IMR-90 (cell line): ENCODE results near the gene EGR2. TPM values are rescaled to one million over a fixed set of nuclear protein-coding genes. Genes with fewer than 3 reads are reported as not detected.
A peak's percentile ranks its signal among the peaks of the same experiment; 100 is the strongest.

Experiments
- ATAC-seq: fragments of 200-7000 bp; cut with Tn5 transposase; 2 replicates; pipeline ENCODE4 v1.9.1; 2020; ENCODE audit warnings: low read depth, mild to moderate bottlenecking, moderate library complexity
- BruUV-seq: library from RNA; stranded (reverse); fragments of 400-500 nt; replicated peaks from 2 replicates; lab custom pipeline; 2021; lab: Mats Ljungman, UMichigan
- CTCF ChIA-PET: fragments of 300-600 bp; formaldehyde crosslinking; extraction: SDS; loops from one replicate; lab custom pipeline; 2021; ENCODE audit warnings: antibody characterized with exemption; lab: Yijun Ruan, JAX
- POLR2A ChIA-PET: fragments of 300-600 bp; sonication (Branson Sonifier 250); formaldehyde crosslinking; loops from one replicate; lab custom pipeline; 2022; ENCODE audit warnings: antibody characterized with exemption; ENCODE audit not compliant: unreplicated experiment; lab: Charles Lee
- DNase-seq: peaks from one replicate; pipeline ENCODE4 v3.0.0; 2013
- H2AFZ ChIP-seq: replicated peaks from 2 replicates; pipeline ENCODE3; 2013; ENCODE audit warnings: low read length, mild to moderate bottlenecking; ENCODE audit not compliant: poor library complexity
- H2AK5ac ChIP-seq: 2 replicates; pipeline ENCODE4 v1.6.1; 2013; ENCODE audit warnings: low read depth, low read length, inconsistent platforms
- H2AK9ac ChIP-seq: replicated peaks from 2 replicates; pipeline ENCODE3; 2013; ENCODE audit warnings: mild to moderate bottlenecking, low read depth, low read length, moderate library complexity; ENCODE audit not compliant: poor library complexity
- H2BK120ac ChIP-seq: 2 replicates; pipeline ENCODE4 v1.6.1; 2013; ENCODE audit warnings: low read depth, low read length, inconsistent platforms
- H2BK15ac ChIP-seq: 3 replicates; pipeline ENCODE4 v1.6.1; 2013; ENCODE audit warnings: low read depth, low read length, inconsistent platforms
- H2BK20ac ChIP-seq: 2 replicates; pipeline ENCODE4 v1.6.1; 2013; ENCODE audit warnings: low read depth, mild to moderate bottlenecking, inconsistent platforms, low read length, moderate library complexity
- H2BK5ac ChIP-seq: 2 replicates; pipeline ENCODE4 v1.6.1; 2013; ENCODE audit warnings: mild to moderate bottlenecking, low read depth, low read length, inconsistent platforms; ENCODE audit not compliant: poor library complexity, severe bottlenecking
- H3K14ac ChIP-seq: replicated peaks from 2 replicates; pipeline ENCODE4 v1.6.1; 2013; ENCODE audit warnings: low read depth, low read length, inconsistent platforms
- H3K18ac ChIP-seq: 2 replicates; pipeline ENCODE4 v1.6.1; 2013; ENCODE audit warnings: low read depth, low read length, control low read depth
- H3K23ac ChIP-seq: 2 replicates; pipeline ENCODE4 v1.6.1; 2013; ENCODE audit warnings: low read depth, low read length, inconsistent platforms
- H3K27ac ChIP-seq: 2 replicates; pipeline ENCODE4 v1.5.1; 2013; ENCODE audit warnings: mild to moderate bottlenecking, control low read depth, low read length; ENCODE audit not compliant: insufficient read depth
- H3K27me3 ChIP-seq: 2 replicates; pipeline ENCODE4 v1.6.1; 2013; ENCODE audit warnings: low read length; ENCODE audit not compliant: control insufficient read depth, insufficient read depth
- H3K36me3 ChIP-seq: 2 replicates; pipeline ENCODE4 v1.6.1; 2013; ENCODE audit warnings: low read length, mixed read lengths; ENCODE audit not compliant: control insufficient read depth, insufficient read depth
- H3K4ac ChIP-seq: 2 replicates; pipeline ENCODE4 v1.6.1; 2013; ENCODE audit warnings: low read depth, low read length, inconsistent platforms
- H3K4me1 ChIP-seq: 2 replicates; pipeline ENCODE4 v1.6.1; 2013; ENCODE audit warnings: low read length, mixed read lengths; ENCODE audit not compliant: control insufficient read depth, insufficient read depth
- H3K4me2 ChIP-seq: 2 replicates; pipeline ENCODE4 v1.6.1; 2013; ENCODE audit warnings: low read depth, mild to moderate bottlenecking, control low read depth, low read length, moderate library complexity
- H3K4me3 ChIP-seq: 2 replicates; pipeline ENCODE4 v1.5.1; 2013; ENCODE audit warnings: low read depth, mild to moderate bottlenecking, control low read depth, low read length, moderate library complexity; ENCODE audit not compliant: insufficient read depth
- H3K56ac ChIP-seq: 2 replicates; pipeline ENCODE4 v1.6.1; 2013; ENCODE audit warnings: low read length, inconsistent platforms; ENCODE audit not compliant: insufficient read depth; ENCODE audit errors: extremely low read depth
- H3K79me1 ChIP-seq, 2 experiments: 2 replicates each; pipeline ENCODE4 v1.6.1; 2013; ENCODE audit warnings: low read length in 2 of 2, inconsistent platforms in 1 of 2, low read depth in 1 of 2
- H3K9ac ChIP-seq: 2 replicates; pipeline ENCODE4 v1.6.1; 2013; ENCODE audit warnings: low read depth, low read length, control low read depth
- H3K9me1 ChIP-seq: 2 replicates; pipeline ENCODE4 v1.6.1; 2013; ENCODE audit warnings: low read length, inconsistent platforms; ENCODE audit not compliant: insufficient read depth
- H3K9me3 ChIP-seq: 2 replicates; pipeline ENCODE4 v1.6.1; 2013; ENCODE audit warnings: low read length; ENCODE audit not compliant: control insufficient read depth, insufficient read depth
- H4K20me1 ChIP-seq: 2 replicates; pipeline ENCODE4 v1.6.1; 2013; ENCODE audit warnings: low read length, inconsistent platforms; ENCODE audit not compliant: insufficient read depth
- H4K5ac ChIP-seq: 2 replicates; pipeline ENCODE4 v1.6.1; 2013; ENCODE audit warnings: mild to moderate bottlenecking, low read depth, low read length, control low read depth
- H4K8ac ChIP-seq, 2 experiments: 2 replicates each; pipeline ENCODE4 v1.6.1; 2013; ENCODE audit warnings: low read depth in 2 of 2, low read length in 2 of 2, control low read depth in 1 of 2, inconsistent platforms in 1 of 2
- H4K91ac ChIP-seq: 2 replicates; pipeline ENCODE4 v1.6.1; 2013; ENCODE audit warnings: low read depth, low read length, inconsistent platforms; ENCODE audit not compliant: insufficient read depth
- CEBPB ChIP-seq: IDR thresholded peaks from 2 replicates; pipeline ENCODE4 v1.6.1; 2012; ENCODE audit warnings: low read depth, low read length, improper control_type of control experiment
- CHD1 ChIP-seq: IDR thresholded peaks from 2 replicates; pipeline ENCODE4 v1.6.1; 2012; ENCODE audit warnings: low read depth, low read length, improper control_type of control experiment
- NFE2L2 ChIP-seq: fragments of 150-350 bp; IDR thresholded peaks from 2 replicates; pipeline ENCODE4 v1.6.1; 2016; ENCODE audit warnings: low read depth, mild to moderate bottlenecking, low read length
- POLR2A ChIP-seq: IDR thresholded peaks from 2 replicates; pipeline ENCODE4 v1.6.1; 2012; ENCODE audit warnings: mild to moderate bottlenecking, low read depth, low read length
- RAD21 ChIP-seq: IDR thresholded peaks from 2 replicates; pipeline ENCODE4 v1.6.1; 2012; ENCODE audit warnings: low read length, improper control_type of control experiment
- RCOR1 ChIP-seq: IDR thresholded peaks from 2 replicates; pipeline ENCODE4 v1.6.1; 2012; ENCODE audit warnings: mild to moderate bottlenecking, low read length, improper control_type of control experiment; ENCODE audit not compliant: insufficient replicate concordance
- SMC3 ChIP-seq: fragments of 150-350 bp; IDR thresholded peaks from 2 replicates; pipeline ENCODE4 v1.6.1; 2016; ENCODE audit warnings: low read depth, mild to moderate bottlenecking, antibody characterized with exemption, low read length, moderate library complexity
- WGBS, 2 experiments: methylation state at CpG; one replicate each; pipeline versions ENCODE4 v1.1.5 to v1.1.7; 2013; ENCODE audit warnings: missing lambda C conversion rate in 2 of 2; ENCODE audit not compliant: insufficient read length in 1 of 2; ENCODE audit errors: extremely low coverage in 2 of 2; 5-methylcytosine and 5-hydroxymethylcytosine counted together
- dilution Hi-C: fragments of 300-500 bp; cut with HindIII; formaldehyde crosslinking; loops from one replicate; pipeline ENCODE4 v1.14.3; 2018; ENCODE audit warnings: low sequenced_read_pairs; ENCODE audit not compliant: unreplicated experiment
- in situ Hi-C: fragments of 300-500 bp; cut with MboI; formaldehyde crosslinking; loops from 3 replicates; pipeline ENCODE4 v1.14.3; 2019; ENCODE audit warnings: low sequenced_read_pairs, inconsistent platforms, mixed read lengths
- intact Hi-C: fragments of 100-400 bp; cut with micrococcal nuclease; formaldehyde crosslinking; loops from 2 replicates; pipeline ENCODE4 v1.10.0; 2022
- polyA plus RNA-seq, 3 experiments: library from polyadenylated mRNA; depleted of rRNA; stranded (reverse); fragments of >200 nt; gene quantifications; 2 replicates each; pipeline ENCODE4 v1.2.3, GENCODE V29; 2012; ENCODE audit warnings: low replicate concordance in 1 of 3
- total RNA-seq: library from RNA; depleted of rRNA; stranded (reverse); fragments of >200 nt; gene quantifications from 2 replicates; pipeline ENCODE4 v1.2.3, GENCODE V29; 2012
- TF ChIP-seq, protein P1 (sequence below): conservative IDR thresholded peaks from 2 replicates; pipeline ENCODE4 v1.5.1; 2012; ENCODE audit warnings: mild to moderate bottlenecking, low read depth, low read length, improper control_type of control experiment

EGR2 gene
- total and polyA plus RNA-seq, 2 of the 4 experiments (the other 2 are of a cell fraction): 0.36 to 1.2 TPM

DNA sequence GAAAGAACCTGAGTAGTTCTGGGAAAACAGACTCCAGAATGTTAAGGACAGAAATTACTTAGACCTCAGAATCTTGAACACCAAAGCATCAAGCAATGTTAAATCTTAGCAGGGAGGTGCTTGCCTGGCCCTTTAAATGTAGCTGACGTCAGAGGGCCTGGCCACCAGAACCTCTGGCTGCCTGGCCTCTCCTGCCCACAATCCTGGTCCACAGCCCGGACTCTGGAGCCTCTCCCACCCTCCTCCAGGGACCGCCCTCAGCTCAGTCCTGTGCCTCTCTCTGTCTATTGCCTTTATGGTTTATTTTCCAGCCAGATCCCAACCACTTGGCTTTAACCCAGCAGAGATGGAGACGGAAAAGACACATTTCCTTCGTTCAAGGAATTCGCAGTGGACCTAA, 42.2 kb upstream of the EGR2 start:
- no peak for ATAC-seq
- H3K23ac ChIP-seq: no peak overlapping the region
- H3K79me1 ChIP-seq: no peaks in the 10 kb centered on the region
- POLR2A ChIA-PET: no interaction called here
- no peak overlapping the region for H3K4ac ChIP-seq
- no peak overlapping the region for H3K14ac ChIP-seq
- peak overlapping the region; percentile 53 for H2AFZ ChIP-seq
- no peak overlapping the region for H4K5ac ChIP-seq
- H3K9ac ChIP-seq: no peak overlapping the region
- no peak overlapping the region for H3K56ac ChIP-seq
- H2AK9ac ChIP-seq: no peak overlapping the region
- intact Hi-C loops: no loop called here
- in situ Hi-C loops: no loop called here
- H3K18ac ChIP-seq: no peak overlapping the region
- no peak overlapping the region for H2BK5ac ChIP-seq
- CTCF ChIA-PET: no interaction called here
- H4K8ac ChIP-seq: no peak overlapping the region
- no peak overlapping the region for H3K27ac ChIP-seq
- peak; percentile 3 for DNase-seq
- H4K91ac ChIP-seq: no peak overlapping the region
- no peaks in the 10 kb centered on the region for H3K9me1 ChIP-seq
- no peaks in the 10 kb centered on the region for H3K4me1 ChIP-seq
- H3K27me3 ChIP-seq: peaks cover 7% of the 10 kb centered on the region
- no peak overlapping the region for H3K4me3 ChIP-seq
- no peaks in the 10 kb centered on the region for H4K20me1 ChIP-seq
- H3K9me3 ChIP-seq: no peaks in the 10 kb centered on the region
- no peak overlapping the region for H2BK120ac ChIP-seq
- H3K36me3 ChIP-seq: no peaks in the 10 kb centered on the region
- H2BK15ac ChIP-seq: no peak overlapping the region
- no peak for TF ChIP-seq RAD21
- TF ChIP-seq, protein P1, sequence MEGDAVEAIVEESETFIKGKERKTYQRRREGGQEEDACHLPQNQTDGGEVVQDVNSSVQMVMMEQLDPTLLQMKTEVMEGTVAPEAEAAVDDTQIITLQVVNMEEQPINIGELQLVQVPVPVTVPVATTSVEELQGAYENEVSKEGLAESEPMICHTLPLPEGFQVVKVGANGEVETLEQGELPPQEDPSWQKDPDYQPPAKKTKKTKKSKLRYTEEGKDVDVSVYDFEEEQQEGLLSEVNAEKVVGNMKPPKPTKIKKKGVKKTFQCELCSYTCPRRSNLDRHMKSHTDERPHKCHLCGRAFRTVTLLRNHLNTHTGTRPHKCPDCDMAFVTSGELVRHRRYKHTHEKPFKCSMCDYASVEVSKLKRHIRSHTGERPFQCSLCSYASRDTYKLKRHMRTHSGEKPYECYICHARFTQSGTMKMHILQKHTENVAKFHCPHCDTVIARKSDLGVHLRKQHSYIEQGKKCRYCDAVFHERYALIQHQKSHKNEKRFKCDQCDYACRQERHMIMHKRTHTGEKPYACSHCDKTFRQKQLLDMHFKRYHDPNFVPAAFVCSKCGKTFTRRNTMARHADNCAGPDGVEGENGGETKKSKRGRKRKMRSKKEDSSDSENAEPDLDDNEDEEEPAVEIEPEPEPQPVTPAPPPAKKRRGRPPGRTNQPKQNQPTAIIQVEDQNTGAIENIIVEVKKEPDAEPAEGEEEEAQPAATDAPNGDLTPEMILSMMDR: no peak
- TF ChIP-seq CEBPB: no peak
- TF ChIP-seq POLR2A: no peak
- no peak for TF ChIP-seq SMC3
- no peak for TF ChIP-seq NFE2L2
- no peak for TF ChIP-seq RCOR1
- TF ChIP-seq CHD1: no peak
- no peak overlapping the region for H3K4me2 ChIP-seq
- 34% methylated on average over 5 of the region's 6 CpGs; no CpG with 5 or more reads in 1 of the 2 experiments for WGBS, 2 experiments
- dilution Hi-C loops: no loop called here
- H2AK5ac ChIP-seq: no peak overlapping the region
- no peak overlapping the region for H2BK20ac ChIP-seq
- no TSS peak for BruUV-seq
